H9 (cell line): ENCODE measurements around the gene STK24. TPM values are rescaled to one million over a fixed set of nuclear protein-coding genes. Genes with fewer than 3 reads are reported as not detected.
A peak's percentile ranks its signal among the peaks of the same experiment; 100 is the strongest.

Experiments
- DNase-seq: peaks from one replicate; pipeline ENCODE4 v3.0.0-alpha.2; 2017
- H2AFZ ChIP-seq: one replicate; pipeline ENCODE4 v1.6.1; 2013; ENCODE audit warnings: mild to moderate bottlenecking, low read length, control low read depth, moderate library complexity
- H2AK5ac ChIP-seq: 2 replicates; pipeline ENCODE4 v1.6.1; 2013; ENCODE audit warnings: low read length, control low read depth, mixed read lengths; ENCODE audit not compliant: insufficient read length
- H2BK120ac ChIP-seq: one replicate; pipeline ENCODE4 v1.6.1; 2013; ENCODE audit warnings: low read depth, mild to moderate bottlenecking, low read length, control low read depth, inconsistent platforms; ENCODE audit not compliant: poor library complexity, severe bottlenecking
- H2BK12ac ChIP-seq: 2 replicates; pipeline ENCODE4 v1.6.1; 2013; ENCODE audit warnings: low read length, control low read depth, mixed read lengths, low read depth; ENCODE audit not compliant: insufficient read length
- H2BK15ac ChIP-seq: 2 replicates; pipeline ENCODE4 v1.6.1; 2013; ENCODE audit warnings: low read depth, low read length, control low read depth
- H2BK20ac ChIP-seq: one replicate; pipeline ENCODE4 v1.6.1; 2013; ENCODE audit warnings: low read depth, mild to moderate bottlenecking, low read length, control low read depth, inconsistent platforms; ENCODE audit not compliant: poor library complexity, severe bottlenecking
- H2BK5ac ChIP-seq: 2 replicates; pipeline ENCODE4 v1.6.1; 2013; ENCODE audit warnings: low read length, control low read depth, mixed read lengths; ENCODE audit not compliant: insufficient read length
- H3K14ac ChIP-seq: 2 replicates; pipeline ENCODE4 v1.6.1; 2013; ENCODE audit warnings: low read length, control low read depth; ENCODE audit not compliant: insufficient read depth
- H3K18ac ChIP-seq: 2 replicates; pipeline ENCODE4 v1.6.1; 2013; ENCODE audit warnings: low read depth, mild to moderate bottlenecking, mixed read lengths, low read length, control low read depth; ENCODE audit not compliant: insufficient read length
- H3K23ac ChIP-seq: 2 replicates; pipeline ENCODE4 v1.6.1; 2013; ENCODE audit warnings: low read length, control low read depth, mixed read lengths, low read depth; ENCODE audit not compliant: insufficient read length
- H3K23me2 ChIP-seq: 2 replicates; pipeline ENCODE4 v1.6.1; 2013; ENCODE audit warnings: low read depth, mild to moderate bottlenecking, mixed read lengths, low read length, control low read depth; ENCODE audit not compliant: insufficient read length, poor library complexity, severe bottlenecking
- H3K27ac ChIP-seq: 2 replicates; pipeline ENCODE4 v1.5.1; 2013; ENCODE audit warnings: low read length, control low read depth, mixed read lengths, low read depth; ENCODE audit not compliant: insufficient read length
- H3K27me3 ChIP-seq: 2 replicates; pipeline ENCODE4 v1.6.1; 2013; ENCODE audit warnings: low read length, control low read depth, inconsistent platforms; ENCODE audit not compliant: insufficient read depth
- H3K4ac ChIP-seq: 2 replicates; pipeline ENCODE4 v1.6.1; 2013; ENCODE audit warnings: low read depth, mild to moderate bottlenecking, control low read depth, inconsistent platforms, low read length, moderate library complexity
- H3K4me1 ChIP-seq: 2 replicates; pipeline ENCODE4 v1.6.1; 2013; ENCODE audit warnings: low read length, control low read depth, inconsistent platforms; ENCODE audit not compliant: insufficient read depth
- H3K4me2 ChIP-seq: 2 replicates; pipeline ENCODE4 v1.6.1; 2013; ENCODE audit warnings: low read length, control low read depth, mixed read lengths; ENCODE audit not compliant: insufficient read length, insufficient read depth
- H3K56ac ChIP-seq: 2 replicates; pipeline ENCODE4 v1.6.1; 2013; ENCODE audit warnings: low read depth, mild to moderate bottlenecking, mixed read lengths, low read length, control low read depth; ENCODE audit not compliant: insufficient read length
- H3K79me1 ChIP-seq: 2 replicates; pipeline ENCODE4 v1.6.1; 2013; ENCODE audit warnings: low read depth, mild to moderate bottlenecking, moderate library complexity, low read length, control low read depth, inconsistent platforms; ENCODE audit not compliant: insufficient read depth, poor library complexity, severe bottlenecking
- H3K79me2 ChIP-seq: 2 replicates; pipeline ENCODE4 v1.6.1; 2013; ENCODE audit warnings: low read length, control low read depth, inconsistent platforms; ENCODE audit not compliant: insufficient read depth
- H3K9ac ChIP-seq: 2 replicates; pipeline ENCODE4 v1.6.1; 2013; ENCODE audit warnings: low read length, control low read depth, mixed read lengths; ENCODE audit not compliant: insufficient read length; ENCODE audit errors: extremely low read depth
- H3K9me3 ChIP-seq: one replicate; pipeline ENCODE4 v1.6.1; 2013; ENCODE audit warnings: low read depth, low read length, inconsistent platforms; ENCODE audit not compliant: control insufficient read depth
- H3T11ph ChIP-seq: one replicate; pipeline ENCODE4 v1.6.1; 2013; ENCODE audit warnings: mild to moderate bottlenecking, low read length, control low read depth, inconsistent platforms
- H4K20me1 ChIP-seq: one replicate; pipeline ENCODE4 v1.6.1; 2013; ENCODE audit not compliant: control insufficient read depth, insufficient read length, insufficient read depth
- H4K5ac ChIP-seq: 2 replicates; pipeline ENCODE4 v1.6.1; 2013; ENCODE audit warnings: low read depth, mild to moderate bottlenecking, mixed read lengths, low read length, control low read depth; ENCODE audit not compliant: insufficient read length
- H4K8ac ChIP-seq: replicated peaks from 2 replicates; pipeline ENCODE4 v1.6.1; 2013; ENCODE audit warnings: low read length, control low read depth, mixed read lengths, low read depth; ENCODE audit not compliant: insufficient read length
- H4K91ac ChIP-seq: 2 replicates; pipeline ENCODE4 v1.6.1; 2013; ENCODE audit warnings: low read depth, mild to moderate bottlenecking, moderate library complexity, mixed read lengths, low read length, control low read depth; ENCODE audit not compliant: insufficient read length
- H3K27ac Mint-ChIP-seq, 3 experiments: 2 replicates in 2 of 3; 3 replicates in 1 of 3; pipeline ENCODE4 v1.8.0; 2020 to 2021; ENCODE audit warnings: mixed read lengths in 3 of 3, mild to moderate bottlenecking in 1 of 3, moderate library complexity in 1 of 3
- H3K27me3 Mint-ChIP-seq: 2 replicates; pipeline ENCODE4 v1.8.0; 2021; ENCODE audit warnings: low read depth, mild to moderate bottlenecking, moderate library complexity, mixed read lengths
- H3K36me3 Mint-ChIP-seq, 3 experiments: 2 replicates in 2 of 3; 3 replicates in 1 of 3; pipeline ENCODE4 v1.8.0; 2020 to 2021; ENCODE audit warnings: low read depth in 3 of 3, mixed read lengths in 3 of 3; ENCODE audit not compliant: insufficient read depth in 1 of 3
- H3K4me1 Mint-ChIP-seq, 2 experiments: 2 replicates each; pipeline ENCODE4 v1.8.0; 2020; ENCODE audit warnings: mixed read lengths in 2 of 2
- H3K4me3 Mint-ChIP-seq, 2 experiments: 2 replicates in 1 of 2; 3 replicates in 1 of 2; pipeline ENCODE4 v1.8.0; 2020 to 2021; ENCODE audit warnings: mild to moderate bottlenecking in 2 of 2, mixed read lengths in 2 of 2, moderate library complexity in 1 of 2
- H3K9me3 Mint-ChIP-seq, 2 experiments: 2 replicates in 1 of 2; 3 replicates in 1 of 2; pipeline ENCODE4 v1.8.0; 2020; ENCODE audit warnings: mild to moderate bottlenecking in 2 of 2, mixed read lengths in 2 of 2, moderate library complexity in 1 of 2
- WGBS: extraction: QIAGEN DNeasy Blood & Tissue Kit; methylation state at CpG from one replicate; pipeline ENCODE4 v1.1.7; 2013; ENCODE audit warnings: missing lambda C conversion rate, low lambda C conversion rate, mixed read lengths; ENCODE audit not compliant: insufficient read length; ENCODE audit errors: extremely low coverage; 5-methylcytosine and 5-hydroxymethylcytosine counted together
- total RNA-seq: library from RNA; stranded (reverse); gene quantifications from 2 replicates; pipeline ENCODE4 v1.2.1, GENCODE V29; 2021
- TF ChIP-seq, protein P1 (sequence below): fragments of 200-600 bp; sonication (generic); conservative IDR thresholded peaks from 3 replicates; pipeline ENCODE4 v1.8.0; 2021; ENCODE audit warnings: antibody characterized with exemption, mild to moderate bottlenecking

Gene STK24
- total RNA-seq, 1 experiment from 2014 or later = 134 TPM

DNA sequence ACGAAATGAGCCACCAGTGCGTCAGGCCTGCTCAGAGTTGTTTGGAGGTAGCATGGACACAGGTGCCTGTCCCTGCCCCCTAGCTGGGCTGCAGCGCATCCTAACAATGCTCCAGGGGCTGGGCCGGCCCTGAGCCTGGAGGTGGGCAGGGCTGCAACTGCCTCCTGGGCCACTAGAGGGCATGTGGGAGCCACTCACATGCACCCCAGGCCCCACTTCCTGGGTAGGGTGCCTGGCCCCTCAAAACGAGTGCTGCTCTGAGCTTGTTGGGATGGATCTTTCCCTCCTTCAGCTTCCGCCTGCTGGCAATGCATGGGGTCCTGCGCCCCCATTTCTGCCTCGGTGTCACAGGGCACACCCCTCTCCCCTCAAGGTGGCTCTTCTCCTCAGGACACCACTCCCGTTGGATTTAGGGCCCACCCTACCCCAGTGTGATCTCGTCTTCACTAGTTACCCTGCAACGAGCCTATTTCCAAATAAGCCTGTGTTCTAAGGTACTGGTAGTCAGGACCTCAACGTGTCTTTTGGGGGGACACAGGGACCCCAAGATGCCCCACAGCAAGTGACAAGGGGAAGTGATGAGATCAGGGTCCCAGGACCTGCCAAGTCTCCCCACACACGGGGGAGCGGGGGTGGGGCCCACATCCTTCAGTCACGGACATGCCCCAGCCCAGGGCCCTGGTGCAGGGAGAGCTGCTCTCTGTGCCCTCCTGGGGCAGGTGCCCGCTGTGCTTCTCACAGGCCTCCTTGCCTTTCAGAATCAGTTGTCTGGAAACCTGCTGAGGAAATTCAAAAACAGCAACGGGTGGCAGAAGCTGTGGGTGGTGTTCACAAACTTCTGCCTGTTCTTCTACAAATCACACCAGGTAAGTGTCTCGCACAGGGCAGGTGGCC, 131.3 kb downstream of the STK24 start:
- no peaks in the 10 kb centered on the region for H3K9me3 ChIP-seq
- Mint-ChIP-seq H3K27me3 (peaks cover 2% of the 10 kb centered on the region; the same call in 1 of the 2 replicates), H3K4me1 (peaks cover 21 to 30% of the 10 kb centered on the region in 2 experiments), H3K27ac (peak overlapping the region in 2 of 3 experiments; percentile 66 to 94; a peak in 3 of 7 replicates), H3K4me3 (no peak overlapping the region), H3K36me3 (peaks cover 18 to 56% (median 46%) of the 10 kb centered on the region in 3 experiments; a peak in 6 of 7 replicates), H3K9me3 (no peaks in the 10 kb centered on the region)
- H3T11ph ChIP-seq = no peak overlapping the region
- no peak overlapping the region for H2AFZ ChIP-seq
- H4K20me1 ChIP-seq = peaks cover 2% of the 10 kb centered on the region
- H3K4me2 ChIP-seq = no peak overlapping the region
- no peak overlapping the region for H4K5ac ChIP-seq
- H3K4ac ChIP-seq = no peak overlapping the region
- no peak overlapping the region for H3K18ac ChIP-seq
- H2BK5ac ChIP-seq = no peak overlapping the region
- no peaks in the 10 kb centered on the region for H3K79me1 ChIP-seq
- TF ChIP-seq, protein P1, sequence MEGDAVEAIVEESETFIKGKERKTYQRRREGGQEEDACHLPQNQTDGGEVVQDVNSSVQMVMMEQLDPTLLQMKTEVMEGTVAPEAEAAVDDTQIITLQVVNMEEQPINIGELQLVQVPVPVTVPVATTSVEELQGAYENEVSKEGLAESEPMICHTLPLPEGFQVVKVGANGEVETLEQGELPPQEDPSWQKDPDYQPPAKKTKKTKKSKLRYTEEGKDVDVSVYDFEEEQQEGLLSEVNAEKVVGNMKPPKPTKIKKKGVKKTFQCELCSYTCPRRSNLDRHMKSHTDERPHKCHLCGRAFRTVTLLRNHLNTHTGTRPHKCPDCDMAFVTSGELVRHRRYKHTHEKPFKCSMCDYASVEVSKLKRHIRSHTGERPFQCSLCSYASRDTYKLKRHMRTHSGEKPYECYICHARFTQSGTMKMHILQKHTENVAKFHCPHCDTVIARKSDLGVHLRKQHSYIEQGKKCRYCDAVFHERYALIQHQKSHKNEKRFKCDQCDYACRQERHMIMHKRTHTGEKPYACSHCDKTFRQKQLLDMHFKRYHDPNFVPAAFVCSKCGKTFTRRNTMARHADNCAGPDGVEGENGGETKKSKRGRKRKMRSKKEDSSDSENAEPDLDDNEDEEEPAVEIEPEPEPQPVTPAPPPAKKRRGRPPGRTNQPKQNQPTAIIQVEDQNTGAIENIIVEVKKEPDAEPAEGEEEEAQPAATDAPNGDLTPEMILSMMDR = peak; percentile 99
- H2BK20ac ChIP-seq = no peak overlapping the region
- peak; percentile 89 for DNase-seq
- no peak overlapping the region for H2BK15ac ChIP-seq
- no peak overlapping the region for H2AK5ac ChIP-seq
- no peak overlapping the region for H2BK12ac ChIP-seq
- no peak overlapping the region for H3K56ac ChIP-seq
- H3K14ac ChIP-seq = no peak overlapping the region
- H4K8ac ChIP-seq = no peak overlapping the region
- H3K27me3 ChIP-seq = no peaks in the 10 kb centered on the region
- WGBS = no CpG with 5 or more reads among the region's 18 CpGs
- H3K27ac ChIP-seq = no peak overlapping the region
- no peak overlapping the region for H2BK120ac ChIP-seq
- no peak overlapping the region for H4K91ac ChIP-seq
- H3K4me1 ChIP-seq = peaks cover 2% of the 10 kb centered on the region; the same call in 1 of the 2 replicates
- no peak overlapping the region for H3K9ac ChIP-seq
- H3K23me2 ChIP-seq = no peaks in the 10 kb centered on the region
- H3K79me2 ChIP-seq = no peaks in the 10 kb centered on the region
- H3K23ac ChIP-seq = no peak overlapping the region
